ENCODE measurements around the gene CEP170B.
A peak's percentile ranks its signal among the peaks of the same experiment; 100 is the strongest.

The CEP170B gene

GRCh38 chr14:104821229-104821945 lies 43.7 kb upstream of the CEP170B start:
- no peak overlapping the region for H3K4me3 ChIP-seq (ENCODE audit: low read depth, low read length)
- no peak for DNase-seq (ENCODE audit: low read depth)
- TF ChIP-seq CTCF (IDR thresholded peaks at IDR 0.05; ENCODE audit: low read depth, low read length, missing control alignments) = no peak

GRCh38 chr14:104821971-104822608 lies 43.0 kb upstream of the CEP170B start:
- TF ChIP-seq CTCF (IDR thresholded peaks at IDR 0.05; ENCODE audit: low read depth, low read length, missing control alignments) = no peak
- no peak for DNase-seq (ENCODE audit: low read depth)
- H3K4me3 ChIP-seq (ENCODE audit: low read depth, low read length) = no peak overlapping the region

GRCh38 chr14:104822821-104823615 lies 42.0 kb upstream of the CEP170B start:
- no peak for TF ChIP-seq CTCF (IDR thresholded peaks at IDR 0.05; ENCODE audit: low read depth, low read length, missing control alignments)

GRCh38 chr14:104824353-104824997 lies 40.6 kb upstream of the CEP170B start:
- no peak overlapping the region for H3K4me3 ChIP-seq (ENCODE audit: low read depth, low read length)
- no peak for TF ChIP-seq CTCF (IDR thresholded peaks at IDR 0.05; ENCODE audit: low read depth, low read length, missing control alignments)
- no peak for DNase-seq (ENCODE audit: low read depth)

More at GRCh38 chr14:104822821-104823615, 42.0 kb upstream of the CEP170B start:
- H3K4me3 ChIP-seq (ENCODE audit: low read depth, low read length) = no peak overlapping the region
- no peak for DNase-seq (ENCODE audit: low read depth)

- peak overlapping the region; percentile 46 for H3K4me3 ChIP-seq (ENCODE audit: low read depth, low read length)
- TF ChIP-seq CTCF (IDR thresholded peaks at IDR 0.05; ENCODE audit: low read depth, low read length, missing control alignments) = peak; percentile 58
- DNase-seq (ENCODE audit: low read depth) = no peak
Observed at GRCh38 chr14:104826189-104826860, 38.7 kb upstream of the CEP170B start.

- no peak for DNase-seq (ENCODE audit: low read depth)
- no peak for TF ChIP-seq CTCF (IDR thresholded peaks at IDR 0.05; ENCODE audit: low read depth, low read length, missing control alignments)
- no peak overlapping the region for H3K4me3 ChIP-seq (ENCODE audit: low read depth, low read length)
Observed at GRCh38 chr14:104826861-104827176, 38.2 kb upstream of the CEP170B start.

Data from GM12864 (cell line).